D721Med (cell line): ENCODE data around the gene SLCO1B3.
A peak's percentile ranks its signal among the peaks of the same experiment; 100 is the strongest.
"Not testable (repeated sequence)": the region's sequence is repeated elsewhere in the genome, so short reads cannot be mapped to it uniquely, and the experiment has no call there.

Source experiments
- DNase-seq: peaks from one replicate; pipeline ENCODE4 v3.0.0; 2011; ENCODE audit warnings: low spot score; ENCODE audit not compliant: insufficient read length
- FAIRE-seq: peaks from 2 replicates; lab custom pipeline; 2011; peaks lifted over from hg19 to GRCh38; lab: Jason Lieb, UNC
- TF ChIP-seq, protein P1 (sequence below): IDR thresholded peaks from 2 replicates; pipeline ENCODE4 v1.5.1; 2012; ENCODE audit warnings: mild to moderate bottlenecking, control low read depth; ENCODE audit not compliant: insufficient read depth; ENCODE audit errors: missing control alignments

The SLCO1B3 gene, protein sequence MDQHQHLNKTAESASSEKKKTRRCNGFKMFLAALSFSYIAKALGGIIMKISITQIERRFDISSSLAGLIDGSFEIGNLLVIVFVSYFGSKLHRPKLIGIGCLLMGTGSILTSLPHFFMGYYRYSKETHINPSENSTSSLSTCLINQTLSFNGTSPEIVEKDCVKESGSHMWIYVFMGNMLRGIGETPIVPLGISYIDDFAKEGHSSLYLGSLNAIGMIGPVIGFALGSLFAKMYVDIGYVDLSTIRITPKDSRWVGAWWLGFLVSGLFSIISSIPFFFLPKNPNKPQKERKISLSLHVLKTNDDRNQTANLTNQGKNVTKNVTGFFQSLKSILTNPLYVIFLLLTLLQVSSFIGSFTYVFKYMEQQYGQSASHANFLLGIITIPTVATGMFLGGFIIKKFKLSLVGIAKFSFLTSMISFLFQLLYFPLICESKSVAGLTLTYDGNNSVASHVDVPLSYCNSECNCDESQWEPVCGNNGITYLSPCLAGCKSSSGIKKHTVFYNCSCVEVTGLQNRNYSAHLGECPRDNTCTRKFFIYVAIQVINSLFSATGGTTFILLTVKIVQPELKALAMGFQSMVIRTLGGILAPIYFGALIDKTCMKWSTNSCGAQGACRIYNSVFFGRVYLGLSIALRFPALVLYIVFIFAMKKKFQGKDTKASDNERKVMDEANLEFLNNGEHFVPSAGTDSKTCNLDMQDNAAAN

GRCh38 chr12:20810487-20810886 is at the start of gene SLCO1B3:
Gene SLCO1B3, plus strand, starts transcription at chr12:20810705. Its CDS starts 5,034 bp downstream, at chr12:20815739.
- FAIRE-seq (no peak), DNase-seq (no peak)
- TF ChIP-seq, protein P1, sequence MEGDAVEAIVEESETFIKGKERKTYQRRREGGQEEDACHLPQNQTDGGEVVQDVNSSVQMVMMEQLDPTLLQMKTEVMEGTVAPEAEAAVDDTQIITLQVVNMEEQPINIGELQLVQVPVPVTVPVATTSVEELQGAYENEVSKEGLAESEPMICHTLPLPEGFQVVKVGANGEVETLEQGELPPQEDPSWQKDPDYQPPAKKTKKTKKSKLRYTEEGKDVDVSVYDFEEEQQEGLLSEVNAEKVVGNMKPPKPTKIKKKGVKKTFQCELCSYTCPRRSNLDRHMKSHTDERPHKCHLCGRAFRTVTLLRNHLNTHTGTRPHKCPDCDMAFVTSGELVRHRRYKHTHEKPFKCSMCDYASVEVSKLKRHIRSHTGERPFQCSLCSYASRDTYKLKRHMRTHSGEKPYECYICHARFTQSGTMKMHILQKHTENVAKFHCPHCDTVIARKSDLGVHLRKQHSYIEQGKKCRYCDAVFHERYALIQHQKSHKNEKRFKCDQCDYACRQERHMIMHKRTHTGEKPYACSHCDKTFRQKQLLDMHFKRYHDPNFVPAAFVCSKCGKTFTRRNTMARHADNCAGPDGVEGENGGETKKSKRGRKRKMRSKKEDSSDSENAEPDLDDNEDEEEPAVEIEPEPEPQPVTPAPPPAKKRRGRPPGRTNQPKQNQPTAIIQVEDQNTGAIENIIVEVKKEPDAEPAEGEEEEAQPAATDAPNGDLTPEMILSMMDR, result no peak

DNA sequence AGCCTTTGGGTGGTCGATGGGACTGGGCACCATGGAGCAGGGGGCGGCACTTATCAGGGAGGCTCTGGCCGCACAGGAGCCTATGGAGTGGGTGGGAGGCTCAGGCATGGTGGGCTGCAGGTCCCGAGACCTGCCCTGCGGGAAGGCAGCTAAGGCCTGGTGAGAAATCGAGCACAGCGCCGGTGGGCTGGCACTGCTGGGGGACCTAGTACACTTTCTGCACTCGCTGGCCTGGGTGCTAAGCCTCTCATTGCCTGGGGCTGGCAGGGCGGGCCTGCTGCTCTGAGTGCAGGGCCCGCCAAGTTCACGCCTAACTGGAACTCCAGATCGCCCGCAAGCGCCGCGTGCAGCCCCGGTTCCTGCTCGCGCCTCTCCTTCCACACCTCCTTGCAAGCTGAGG is 33.1 kb upstream of the SLCO1B3 start:
- TF ChIP-seq, protein P1, result no peak

GRCh38 chr12:20778969-20779368 is 31.5 kb upstream of the SLCO1B3 start:
- FAIRE-seq (no peak), DNase-seq (no peak)
- TF ChIP-seq, protein P1, result no peak

More for the DNA sequence above, 33.1 kb upstream of the SLCO1B3 start:
- DNase-seq, result no peak
- FAIRE-seq, result no peak

GRCh38 chr12:20779971-20780370 is 30.5 kb upstream of the SLCO1B3 start:
- FAIRE-seq, DNase-seq: not testable (repeated sequence)

- not testable (repeated sequence) for FAIRE-seq
Observed at GRCh38 chr12:20783796-20784357, 26.6 kb upstream of the SLCO1B3 start.

DNA sequence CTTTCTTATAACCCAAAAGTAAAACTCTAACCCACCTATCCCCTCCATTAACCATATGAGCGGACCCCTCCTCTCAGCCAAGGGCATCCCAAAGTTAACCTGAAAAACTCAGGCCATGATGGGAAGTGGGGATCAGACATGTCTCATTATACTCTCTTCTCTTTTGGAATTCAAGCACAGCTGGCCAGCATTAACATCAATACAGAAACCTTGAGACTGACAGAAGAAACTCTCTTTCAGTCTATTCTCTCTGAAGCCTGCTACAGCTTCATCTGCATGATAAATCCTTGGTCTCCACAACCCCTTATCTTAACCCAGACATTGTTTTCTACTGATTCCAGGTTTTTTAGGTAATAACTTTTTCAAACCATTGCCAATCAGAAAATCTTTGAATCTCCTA is 17.5 kb upstream of the SLCO1B3 start:
- TF ChIP-seq, protein P1, result no peak
- FAIRE-seq, result no peak
- DNase-seq, result no peak

More at GRCh38 chr12:20783796-20784357, 26.6 kb upstream of the SLCO1B3 start:
- not testable (repeated sequence) for DNase-seq

DNA sequence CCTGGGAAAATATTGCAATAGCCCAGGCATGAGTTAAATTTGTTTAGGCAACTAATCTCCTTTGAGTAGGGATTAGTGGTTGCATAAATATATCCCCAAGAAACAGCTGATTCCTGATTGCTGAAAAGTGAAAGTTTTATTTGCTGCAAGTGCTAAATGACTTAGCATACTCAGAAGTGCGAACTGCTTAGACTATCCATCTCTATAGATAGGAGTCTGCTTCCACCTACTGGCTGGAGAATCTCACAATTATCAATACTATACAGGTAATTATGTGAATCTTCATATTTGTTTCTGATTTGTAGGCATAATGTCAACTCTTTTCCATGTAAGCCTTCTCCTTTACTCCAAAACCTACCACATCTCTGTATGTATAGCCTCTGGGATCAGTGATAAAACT is 12.0 kb upstream of the SLCO1B3 start:
- FAIRE-seq (peak; percentile 82), DNase-seq (no peak)
- TF ChIP-seq, protein P1, result peak; percentile 66
